Measurements from ENCODE around the gene SHISA4.

Gene SHISA4

GRCh38 chr1:201876148-201876818 lies 12.4 kb upstream of the SHISA4 start:
- no peak overlapping the region for H3K4me3 ChIP-seq (ENCODE audit: low read depth, low read length)
- H3K9me3 ChIP-seq (ENCODE audit: severe bottlenecking): no peaks in the 10 kb centered on the region
- TF ChIP-seq CTCF (IDR thresholded peaks at IDR 0.05; ENCODE audit: low read depth, low read length): peak; percentile 71
- peaks cover 98% of the 10 kb centered on the region for H3K36me3 ChIP-seq
- peak; percentile 82 for DNase-seq
- H3K27me3 ChIP-seq (ENCODE audit: insufficient read depth, low read depth, severe bottlenecking): no peaks in the 10 kb centered on the region
- peak overlapping the region; percentile 18 for H3K27ac ChIP-seq

GRCh38 chr1:201877877-201878401 lies 10.8 kb upstream of the SHISA4 start:
- Histone ChIP-seq H3K36me3 (peaks cover 86% of the 10 kb centered on the region), H3K9me3 (ENCODE audit: severe bottlenecking) (no peaks in the 10 kb centered on the region), H3K27ac (no peak overlapping the region), H3K27me3 (ENCODE audit: insufficient read depth, low read depth, severe bottlenecking) (no peaks in the 10 kb centered on the region), H3K4me3 (ENCODE audit: low read depth, low read length) (no peak overlapping the region)
- DNase-seq: peak; percentile 72
- TF ChIP-seq CTCF (IDR thresholded peaks at IDR 0.05; ENCODE audit: low read depth, low read length): peak; percentile 86

GRCh38 chr1:201880928-201881571 lies 7.6 kb upstream of the SHISA4 start:
- TF ChIP-seq CTCF (IDR thresholded peaks at IDR 0.05; ENCODE audit: low read depth, low read length): no peak
- no peaks in the 10 kb centered on the region for H3K9me3 ChIP-seq (ENCODE audit: severe bottlenecking)

DNA sequence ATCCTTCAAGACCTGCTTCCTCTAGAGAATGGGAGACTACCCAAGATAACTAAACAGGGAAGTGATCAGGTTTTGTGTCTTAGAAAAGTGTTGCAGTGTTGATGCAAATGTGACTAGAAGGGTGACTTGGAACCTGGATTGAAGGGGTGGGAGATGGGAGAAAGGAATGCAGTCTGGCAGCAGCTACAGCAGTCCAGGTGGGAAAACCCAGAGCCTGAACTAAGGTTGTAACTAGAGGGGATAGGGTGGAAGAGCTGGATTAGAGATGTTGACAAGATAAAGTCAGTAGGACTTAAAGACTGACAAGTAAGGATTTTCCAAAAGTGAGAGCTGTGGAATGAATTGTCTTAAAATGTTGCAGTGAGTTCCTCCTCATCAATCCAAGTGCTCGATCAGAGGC lies 7.1 kb upstream of the SHISA4 start:
- TF ChIP-seq CTCF (IDR thresholded peaks at IDR 0.05; ENCODE audit: low read depth, low read length): no peak
- Histone ChIP-seq H3K27me3 (ENCODE audit: insufficient read depth, low read depth, severe bottlenecking) (no peaks in the 10 kb centered on the region), H3K4me3 (ENCODE audit: low read depth, low read length) (no peak overlapping the region), H3K36me3 (peaks cover 49% of the 10 kb centered on the region), H3K9me3 (ENCODE audit: severe bottlenecking) (no peaks in the 10 kb centered on the region), H3K27ac (no peak overlapping the region)
- DNase-seq: no peak

More at GRCh38 chr1:201880928-201881571, 7.6 kb upstream of the SHISA4 start:
- H3K36me3 ChIP-seq: peaks cover 55% of the 10 kb centered on the region
- H3K27me3 ChIP-seq (ENCODE audit: insufficient read depth, low read depth, severe bottlenecking): no peaks in the 10 kb centered on the region
- no peak for DNase-seq
- no peak overlapping the region for H3K27ac ChIP-seq
- H3K4me3 ChIP-seq (ENCODE audit: low read depth, low read length): no peak overlapping the region

DNA sequence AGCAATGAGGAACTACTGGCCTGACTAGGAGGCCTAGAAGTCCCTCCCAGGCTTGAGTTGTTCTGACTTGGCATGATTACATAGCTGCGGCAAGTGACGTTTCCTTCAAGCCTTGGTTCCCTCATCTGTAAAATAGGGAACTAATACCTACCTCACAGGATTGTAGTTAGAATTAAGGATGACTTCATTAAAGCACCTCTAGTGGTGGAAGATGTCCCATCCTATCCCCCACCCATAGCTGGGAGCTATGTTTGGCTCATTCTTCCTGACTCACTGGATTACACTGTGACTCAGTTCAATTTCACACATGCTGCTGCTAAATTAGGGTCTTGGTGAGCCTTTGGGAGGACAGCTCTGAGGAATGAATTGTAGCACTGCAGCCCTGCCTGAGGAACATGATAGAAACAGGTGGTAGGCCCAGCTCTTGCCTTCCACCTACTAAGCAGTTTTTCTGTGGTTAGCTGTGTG lies 6.0 kb upstream of the SHISA4 start:
- TF ChIP-seq CTCF (IDR thresholded peaks at IDR 0.05; ENCODE audit: low read depth, low read length): peak; percentile 37; the same call in 1 of the 2 replicates
- Histone ChIP-seq H3K4me3 (ENCODE audit: low read depth, low read length) (no peak overlapping the region), H3K36me3 (peaks cover 38% of the 10 kb centered on the region), H3K27ac (peak overlapping the region; percentile 39), H3K9me3 (ENCODE audit: severe bottlenecking) (no peaks in the 10 kb centered on the region), H3K27me3 (ENCODE audit: insufficient read depth, low read depth, severe bottlenecking) (no peaks in the 10 kb centered on the region)
- DNase-seq: peak; percentile 21
